ENCODE measurements around the gene NHERF1. TPM values are rescaled to one million over a fixed set of nuclear protein-coding genes. Genes with fewer than 3 reads are reported as not detected.

Gene NHERF1
- total and polyA plus RNA-seq, 2 donors (not counting 3 experiments of a cell fraction or from before 2014, with no cell fraction given) = 24.4 to 26.9 TPM

DNA sequence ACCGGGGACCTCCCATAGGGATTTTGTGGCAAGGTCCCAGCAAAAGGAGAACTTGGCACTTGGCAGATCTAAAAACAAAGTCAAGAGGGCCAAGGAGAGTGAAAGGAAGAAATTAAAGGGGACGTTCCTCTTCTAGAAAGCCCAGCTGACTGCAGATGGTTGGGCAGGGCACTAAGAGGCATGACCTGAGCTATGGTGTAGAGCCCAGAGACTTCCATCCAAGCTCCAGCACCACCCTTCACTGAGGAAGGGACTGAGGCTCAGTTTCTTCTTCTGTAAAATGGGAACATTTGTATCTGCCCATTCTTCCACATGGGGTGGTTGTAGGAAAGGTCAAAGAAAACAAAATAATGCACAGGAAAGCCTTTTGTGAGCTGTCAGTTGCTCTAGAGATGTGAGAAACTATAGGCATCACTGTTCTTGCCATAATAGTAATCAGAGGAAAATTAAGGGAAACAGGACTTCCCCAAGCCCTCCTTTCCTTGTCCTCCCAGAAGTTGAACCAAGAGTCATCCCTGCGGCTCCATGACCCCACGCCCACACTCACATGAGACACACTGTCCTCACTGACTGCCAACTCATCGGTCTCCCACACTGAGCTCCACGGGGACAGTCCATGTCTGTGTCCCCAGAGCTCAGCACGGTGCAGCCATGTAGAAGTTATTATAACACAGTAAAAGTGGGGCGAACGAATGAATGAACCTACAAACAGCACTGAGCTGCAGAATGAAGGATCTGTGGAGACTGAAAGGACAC is 46.1 kb upstream of the NHERF1 start:
- Histone ChIP-seq H2AFZ (ENCODE audit: low read depth, low read length) (no peak overlapping the region), H3K9me3 (replicated peaks; ENCODE audit: control insufficient read depth, insufficient read depth, low read length) (no peaks in the 10 kb centered on the region), H3K27me3 (ENCODE audit: control insufficient read depth in 2 of 2, insufficient read depth in 2 of 2, low read length in 2 of 2) (no peaks in the 10 kb centered on the region), H3K27ac (ENCODE audit: insufficient read depth, low read depth, low read length) (no peak overlapping the region), H3K9ac (replicated peaks; ENCODE audit: extremely low read depth, insufficient read depth, low read length) (no peak overlapping the region), H3K4me2 (ENCODE audit: insufficient read depth, low read length) (no peak overlapping the region), H4K20me1 (replicated peaks; ENCODE audit: control insufficient read depth, extremely low read depth, insufficient read depth, low read length) (no peaks in the 10 kb centered on the region), H3K4me3 (replicated peaks in 1 of 3; ENCODE audit: insufficient read depth in 1 of 3, low read depth in 1 of 3, low read length in 3 of 3) (no peak overlapping the region), H3K9me1 (replicated peaks; ENCODE audit: control insufficient read depth, extremely low read depth, insufficient read depth, low read length) (no peaks in the 10 kb centered on the region), H3K4me1 (ENCODE audit: control insufficient read depth, extremely low read depth, insufficient read depth, low read length) (no peaks in the 10 kb centered on the region), H3K79me2 (ENCODE audit: control insufficient read depth, insufficient read depth, low read length) (no peaks in the 10 kb centered on the region), H3K36me3 (ENCODE audit: control insufficient read depth in 2 of 2, extremely low read depth in 1 of 2, insufficient read depth in 2 of 2, low read length in 2 of 2) (no peaks in the 10 kb centered on the region)
- FAIRE-seq (no peak), DNase-seq (ENCODE audit: low read depth, low spot score) (no peak)
- dilution Hi-C loops (cut with MboI; ENCODE audit: extremely low pct_ligation_motif_present, low sequenced_read_pairs) = no loop called here
- CTCF ChIA-PET = interaction anchor here (1.6 kb wide), 1 partner anchor 34 kb away, joined by 3 read pairs; no protein-coding TSS in a partner anchor
- no peak for TF ChIP-seq EZH2 (IDR thresholded peaks at IDR 0.05; ENCODE audit: borderline replicate concordance, low read depth, low read length, severe bottlenecking)
- TF ChIP-seq POLR2A (IDR thresholded peaks at IDR 0.05; ENCODE audit: low read depth, low read length) = no peak
- TF ChIP-seq GATA2 (IDR thresholded peaks at IDR 0.05; ENCODE audit: insufficient read depth, insufficient read length, low read depth, low read length) = no peak
- TF ChIP-seq MYC (IDR thresholded peaks at IDR 0.05; ENCODE audit: low read depth, low read length) = no peak
- TF ChIP-seq POLR2AphosphoS5 (IDR thresholded peaks at IDR 0.05; ENCODE audit: insufficient read depth, low read depth, low read length) = no peak
- no peak for TF ChIP-seq FOS (IDR thresholded peaks at IDR 0.05; ENCODE audit: borderline replicate concordance, insufficient read depth, low read length)
- no peak for TF ChIP-seq JUN (IDR thresholded peaks at IDR 0.05; ENCODE audit: borderline replicate concordance, insufficient read depth, insufficient read length, low read depth)
- TF ChIP-seq, protein P1, sequence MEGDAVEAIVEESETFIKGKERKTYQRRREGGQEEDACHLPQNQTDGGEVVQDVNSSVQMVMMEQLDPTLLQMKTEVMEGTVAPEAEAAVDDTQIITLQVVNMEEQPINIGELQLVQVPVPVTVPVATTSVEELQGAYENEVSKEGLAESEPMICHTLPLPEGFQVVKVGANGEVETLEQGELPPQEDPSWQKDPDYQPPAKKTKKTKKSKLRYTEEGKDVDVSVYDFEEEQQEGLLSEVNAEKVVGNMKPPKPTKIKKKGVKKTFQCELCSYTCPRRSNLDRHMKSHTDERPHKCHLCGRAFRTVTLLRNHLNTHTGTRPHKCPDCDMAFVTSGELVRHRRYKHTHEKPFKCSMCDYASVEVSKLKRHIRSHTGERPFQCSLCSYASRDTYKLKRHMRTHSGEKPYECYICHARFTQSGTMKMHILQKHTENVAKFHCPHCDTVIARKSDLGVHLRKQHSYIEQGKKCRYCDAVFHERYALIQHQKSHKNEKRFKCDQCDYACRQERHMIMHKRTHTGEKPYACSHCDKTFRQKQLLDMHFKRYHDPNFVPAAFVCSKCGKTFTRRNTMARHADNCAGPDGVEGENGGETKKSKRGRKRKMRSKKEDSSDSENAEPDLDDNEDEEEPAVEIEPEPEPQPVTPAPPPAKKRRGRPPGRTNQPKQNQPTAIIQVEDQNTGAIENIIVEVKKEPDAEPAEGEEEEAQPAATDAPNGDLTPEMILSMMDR (IDR thresholded peaks at IDR 0.05; ENCODE audit: extremely low read depth in 1 of 2, insufficient read depth in 1 of 2, low read depth in 1 of 2, low read length in 2 of 2) = no peak
- intact Hi-C loops (cut with micrococcal nuclease) = no loop called here
- POLR2A ChIA-PET = no interaction called here
- BruUV-seq (replicated peaks) = no TSS peak
